Measurements from ENCODE around the gene RAB6A.

DNA sequence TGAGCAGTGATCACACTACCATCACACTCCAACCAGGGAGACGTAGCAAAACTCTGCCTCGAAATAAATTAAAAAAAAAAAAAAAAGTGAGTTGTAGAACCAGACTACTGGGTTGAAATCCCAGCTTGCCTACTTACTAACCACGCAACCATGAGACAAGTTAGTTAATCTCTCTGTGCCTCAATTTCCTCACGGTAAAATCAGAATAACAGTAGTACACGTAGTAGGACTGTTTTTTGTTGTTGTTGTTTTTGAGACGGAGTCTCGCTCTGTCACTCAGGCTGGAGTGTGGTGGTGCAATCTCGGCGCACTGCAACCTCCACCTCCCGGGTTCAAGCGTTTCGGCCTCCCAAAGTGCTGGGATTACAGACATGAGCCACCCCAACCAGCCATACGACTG is 14.2 kb downstream of the RAB6A start:
- TF ChIP-seq, protein P1, sequence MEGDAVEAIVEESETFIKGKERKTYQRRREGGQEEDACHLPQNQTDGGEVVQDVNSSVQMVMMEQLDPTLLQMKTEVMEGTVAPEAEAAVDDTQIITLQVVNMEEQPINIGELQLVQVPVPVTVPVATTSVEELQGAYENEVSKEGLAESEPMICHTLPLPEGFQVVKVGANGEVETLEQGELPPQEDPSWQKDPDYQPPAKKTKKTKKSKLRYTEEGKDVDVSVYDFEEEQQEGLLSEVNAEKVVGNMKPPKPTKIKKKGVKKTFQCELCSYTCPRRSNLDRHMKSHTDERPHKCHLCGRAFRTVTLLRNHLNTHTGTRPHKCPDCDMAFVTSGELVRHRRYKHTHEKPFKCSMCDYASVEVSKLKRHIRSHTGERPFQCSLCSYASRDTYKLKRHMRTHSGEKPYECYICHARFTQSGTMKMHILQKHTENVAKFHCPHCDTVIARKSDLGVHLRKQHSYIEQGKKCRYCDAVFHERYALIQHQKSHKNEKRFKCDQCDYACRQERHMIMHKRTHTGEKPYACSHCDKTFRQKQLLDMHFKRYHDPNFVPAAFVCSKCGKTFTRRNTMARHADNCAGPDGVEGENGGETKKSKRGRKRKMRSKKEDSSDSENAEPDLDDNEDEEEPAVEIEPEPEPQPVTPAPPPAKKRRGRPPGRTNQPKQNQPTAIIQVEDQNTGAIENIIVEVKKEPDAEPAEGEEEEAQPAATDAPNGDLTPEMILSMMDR (conservative IDR thresholded peaks at IDR 0.05; ENCODE audit: low read depth, low read length) = no peak
- TF ChIP-seq EZH2 (IDR thresholded peaks at IDR 0.05; ENCODE audit: borderline replicate concordance, low read depth, low read length, poor library complexity, severe bottlenecking) = no peak

All from A673 (cell line).